ENCODE measurements around the gene KIF1A.

The KIF1A gene, protein sequence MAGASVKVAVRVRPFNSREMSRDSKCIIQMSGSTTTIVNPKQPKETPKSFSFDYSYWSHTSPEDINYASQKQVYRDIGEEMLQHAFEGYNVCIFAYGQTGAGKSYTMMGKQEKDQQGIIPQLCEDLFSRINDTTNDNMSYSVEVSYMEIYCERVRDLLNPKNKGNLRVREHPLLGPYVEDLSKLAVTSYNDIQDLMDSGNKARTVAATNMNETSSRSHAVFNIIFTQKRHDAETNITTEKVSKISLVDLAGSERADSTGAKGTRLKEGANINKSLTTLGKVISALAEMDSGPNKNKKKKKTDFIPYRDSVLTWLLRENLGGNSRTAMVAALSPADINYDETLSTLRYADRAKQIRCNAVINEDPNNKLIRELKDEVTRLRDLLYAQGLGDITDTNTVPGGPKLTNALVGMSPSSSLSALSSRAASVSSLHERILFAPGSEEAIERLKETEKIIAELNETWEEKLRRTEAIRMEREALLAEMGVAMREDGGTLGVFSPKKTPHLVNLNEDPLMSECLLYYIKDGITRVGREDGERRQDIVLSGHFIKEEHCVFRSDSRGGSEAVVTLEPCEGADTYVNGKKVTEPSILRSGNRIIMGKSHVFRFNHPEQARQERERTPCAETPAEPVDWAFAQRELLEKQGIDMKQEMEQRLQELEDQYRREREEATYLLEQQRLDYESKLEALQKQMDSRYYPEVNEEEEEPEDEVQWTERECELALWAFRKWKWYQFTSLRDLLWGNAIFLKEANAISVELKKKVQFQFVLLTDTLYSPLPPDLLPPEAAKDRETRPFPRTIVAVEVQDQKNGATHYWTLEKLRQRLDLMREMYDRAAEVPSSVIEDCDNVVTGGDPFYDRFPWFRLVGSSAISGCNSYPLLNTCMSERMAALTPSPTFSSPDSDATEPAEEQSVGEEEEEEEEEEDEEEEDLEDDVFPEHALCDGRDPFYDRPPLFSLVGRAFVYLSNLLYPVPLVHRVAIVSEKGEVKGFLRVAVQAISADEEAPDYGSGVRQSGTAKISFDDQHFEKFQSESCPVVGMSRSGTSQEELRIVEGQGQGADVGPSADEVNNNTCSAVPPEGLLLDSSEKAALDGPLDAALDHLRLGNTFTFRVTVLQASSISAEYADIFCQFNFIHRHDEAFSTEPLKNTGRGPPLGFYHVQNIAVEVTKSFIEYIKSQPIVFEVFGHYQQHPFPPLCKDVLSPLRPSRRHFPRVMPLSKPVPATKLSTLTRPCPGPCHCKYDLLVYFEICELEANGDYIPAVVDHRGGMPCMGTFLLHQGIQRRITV (N-terminal part only)

DNA sequence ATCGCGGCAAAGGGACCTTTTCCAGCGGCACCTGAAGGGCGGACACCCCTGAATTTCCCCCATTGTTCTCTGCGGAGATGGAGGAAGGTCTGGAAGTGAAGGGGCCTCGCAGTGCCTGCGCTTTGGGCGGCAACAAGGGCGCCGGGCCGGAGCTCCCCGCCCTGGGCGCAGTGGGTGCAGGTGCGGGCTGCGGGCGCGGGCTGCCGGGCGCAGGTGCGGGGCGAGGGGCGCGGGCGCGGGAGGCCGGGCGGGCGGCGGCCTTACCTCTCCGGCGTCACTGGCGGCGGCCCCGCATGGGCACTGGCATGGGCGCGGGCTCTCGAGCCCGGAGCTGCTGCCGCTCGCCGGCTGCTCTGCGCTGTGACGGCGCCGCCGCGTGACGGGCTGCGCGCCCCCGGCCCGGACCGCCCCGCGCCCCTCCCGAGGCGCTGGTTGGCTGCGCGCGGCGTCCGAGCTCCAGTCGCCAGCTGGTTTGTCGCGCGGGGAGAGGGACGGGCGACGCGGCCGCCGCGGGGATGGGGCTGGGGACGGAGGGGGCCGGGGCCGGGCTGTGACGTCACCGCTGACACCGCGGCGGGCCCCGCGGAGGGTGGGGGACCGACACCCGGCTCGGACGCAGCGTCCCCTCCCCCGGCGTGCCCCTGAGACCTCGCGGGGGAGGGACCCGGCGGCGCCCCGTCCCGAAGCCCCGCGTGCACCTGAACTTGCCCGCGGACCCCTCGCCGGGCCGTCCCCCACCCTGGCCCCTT lies at the start of gene KIF1A:
TSS of gene KIF1A (minus strand) at position 362 of the 749 bp plus-strand sequence. CDS start 22,467 bp downstream, outside the sequence.
- peak; percentile 36 for DNase-seq

DNA sequence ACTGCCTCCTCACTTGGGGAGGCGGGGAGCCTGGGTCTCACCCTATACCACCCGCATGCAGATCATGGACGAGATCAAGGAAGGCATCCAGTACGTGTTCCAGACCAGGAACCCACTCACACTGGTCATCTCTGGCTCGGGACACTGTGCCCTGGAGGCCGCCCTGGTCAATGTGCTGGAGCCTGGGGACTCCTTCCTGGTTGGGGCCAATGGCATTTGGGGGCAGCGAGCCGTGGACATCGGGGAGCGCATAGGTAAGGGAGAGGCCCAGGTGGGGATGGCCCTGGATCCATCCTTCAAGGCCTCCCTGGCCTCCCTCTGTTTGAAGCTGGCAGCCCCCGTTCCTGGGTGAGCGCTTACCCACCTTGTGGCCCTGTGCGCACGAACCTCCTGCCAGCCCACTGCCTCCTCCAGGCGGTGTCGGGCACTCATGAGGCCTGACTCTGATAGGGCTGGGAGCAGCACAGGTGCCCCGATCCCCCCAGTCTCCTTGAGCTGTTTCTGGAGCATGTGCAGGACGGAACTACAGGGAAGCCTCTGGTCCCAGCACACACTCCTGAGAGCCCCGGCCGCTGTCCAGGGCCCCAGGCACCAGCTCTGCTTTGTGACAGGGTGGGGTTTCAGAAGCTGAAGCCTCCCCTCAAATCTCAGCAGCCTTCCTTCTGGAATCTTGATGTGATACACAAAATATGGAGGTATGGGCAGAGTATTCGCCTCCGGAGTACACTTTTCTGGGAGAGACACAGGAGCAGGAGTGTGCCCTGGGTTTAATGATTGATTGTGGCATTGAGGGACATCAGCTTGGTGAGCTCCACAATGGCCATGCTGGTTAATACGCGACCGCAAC lies 49.3 kb upstream of the KIF1A start:
- no peak for DNase-seq

DNA sequence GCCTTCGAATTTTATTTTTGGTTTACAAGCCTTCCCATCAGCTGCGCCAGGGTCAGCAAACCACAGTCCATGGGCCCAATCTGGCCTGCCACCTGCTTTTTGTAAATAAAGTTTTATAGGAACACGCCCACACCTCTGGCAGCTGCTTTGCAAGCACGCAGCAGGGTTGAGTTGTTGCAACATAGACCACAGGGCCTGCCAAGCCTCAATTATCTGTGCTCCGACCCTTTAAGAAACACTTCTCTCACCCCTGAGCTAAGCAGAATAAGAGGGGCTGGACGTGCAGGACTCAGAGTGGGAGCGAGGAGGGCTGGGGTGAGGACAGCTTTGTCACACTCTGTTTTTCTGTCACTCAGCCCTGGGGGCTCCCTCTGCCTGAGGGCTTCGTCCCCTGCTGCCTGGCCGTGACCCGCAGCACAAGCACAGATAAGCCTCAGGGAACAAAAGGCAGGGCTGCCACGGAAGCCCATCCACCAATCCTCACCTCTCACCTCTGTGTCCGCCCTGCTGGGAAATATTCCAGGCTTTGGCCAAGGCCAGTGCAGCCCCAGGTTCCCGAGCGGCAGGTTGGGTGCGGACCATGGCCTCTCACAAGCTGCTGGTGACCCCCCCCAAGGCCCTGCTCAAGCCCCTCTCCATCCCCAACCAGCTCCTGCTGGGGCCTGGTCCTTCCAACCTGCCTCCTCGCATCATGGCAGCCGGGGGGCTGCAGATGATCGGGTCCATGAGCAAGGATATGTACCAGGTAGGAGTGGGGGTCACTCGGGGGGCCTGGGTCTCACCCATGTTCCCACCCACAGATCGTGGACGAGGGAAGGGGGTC lies 48.5 kb upstream of the KIF1A start, which contains the start of gene AGXT:
TSS of gene AGXT (plus strand) at position 539 of the 823 bp plus-strand sequence. CDS start at position 581, 42 bp downstream.
- no peak for DNase-seq

DNA sequence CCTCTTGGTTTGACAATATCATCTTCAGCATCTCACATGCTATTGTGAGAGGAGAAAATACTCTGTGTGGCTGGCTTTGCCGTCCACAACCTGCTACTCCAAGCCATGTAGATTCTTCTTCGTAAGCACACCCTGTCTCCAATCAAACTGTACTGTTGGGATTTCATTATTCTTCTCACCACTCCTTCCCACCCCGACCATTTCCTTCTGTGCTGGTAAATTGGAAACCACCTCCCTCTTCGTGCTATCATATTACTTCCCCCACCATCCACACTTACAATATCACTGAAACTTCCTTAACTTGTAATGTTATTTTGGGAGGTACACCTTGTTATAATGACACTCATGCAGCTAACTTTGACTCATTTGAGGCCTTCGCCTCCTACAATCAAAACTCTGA lies 45.4 kb upstream of the KIF1A start:
- DNase-seq = no peak

DNA sequence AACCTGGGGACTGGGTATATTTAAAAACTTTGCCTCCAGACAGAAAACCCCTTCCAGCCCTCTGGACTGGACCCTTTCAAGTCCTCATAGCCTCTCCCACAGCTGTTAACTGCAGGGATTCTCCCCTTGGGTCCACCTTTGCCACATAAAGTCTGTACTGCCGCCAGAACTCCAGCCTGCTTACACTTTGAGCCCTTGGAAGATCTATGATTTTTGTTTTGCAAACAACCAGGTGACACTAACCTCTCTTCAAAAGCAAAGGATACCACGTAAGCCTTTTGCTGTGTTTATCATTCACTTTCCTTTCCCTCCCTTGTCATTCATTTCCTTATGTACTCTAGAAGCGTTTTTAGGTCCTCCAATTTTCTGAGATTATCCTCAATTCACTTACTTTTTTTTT lies 44.5 kb upstream of the KIF1A start:
- DNase-seq = no peak

DNA sequence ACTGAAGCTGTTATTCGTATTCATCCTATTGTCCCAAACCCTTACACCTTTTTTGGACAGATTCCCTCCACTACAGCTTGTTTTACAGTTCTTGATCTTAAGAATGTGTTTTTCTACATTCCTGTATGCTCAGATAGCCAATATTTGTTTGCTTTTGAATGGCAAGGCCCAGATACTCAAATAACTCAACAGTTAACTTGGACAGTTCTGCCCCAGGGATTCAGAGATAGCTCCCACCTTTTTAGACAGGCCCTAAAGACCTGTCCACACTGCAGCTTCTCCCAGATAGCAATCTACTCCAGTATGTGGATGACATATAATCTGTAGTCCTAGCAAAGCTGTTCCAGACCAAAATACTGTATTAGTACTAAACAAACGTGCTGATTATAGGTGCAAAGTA lies 41.5 kb upstream of the KIF1A start:
- DNase-seq = no peak

DNA sequence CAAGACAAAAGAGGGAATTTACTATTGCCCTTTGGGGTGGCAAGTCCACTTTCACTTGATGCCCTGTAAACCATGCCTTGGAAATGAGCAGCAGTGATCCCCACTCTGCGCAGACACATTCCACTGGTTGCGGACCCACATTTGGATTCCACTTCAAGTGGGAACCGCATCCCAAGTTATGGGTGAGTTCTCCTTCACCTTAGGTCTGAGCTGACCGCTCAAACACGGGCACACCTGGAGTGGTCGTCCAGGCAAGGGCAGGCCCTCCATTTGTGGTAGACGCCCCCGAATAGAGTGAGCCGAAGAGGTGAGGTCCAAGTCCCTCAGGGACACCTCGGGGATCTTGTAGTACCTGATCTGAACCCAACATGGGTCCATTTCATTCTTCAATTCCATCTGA lies 38.9 kb upstream of the KIF1A start:
- DNase-seq = no peak

DNA sequence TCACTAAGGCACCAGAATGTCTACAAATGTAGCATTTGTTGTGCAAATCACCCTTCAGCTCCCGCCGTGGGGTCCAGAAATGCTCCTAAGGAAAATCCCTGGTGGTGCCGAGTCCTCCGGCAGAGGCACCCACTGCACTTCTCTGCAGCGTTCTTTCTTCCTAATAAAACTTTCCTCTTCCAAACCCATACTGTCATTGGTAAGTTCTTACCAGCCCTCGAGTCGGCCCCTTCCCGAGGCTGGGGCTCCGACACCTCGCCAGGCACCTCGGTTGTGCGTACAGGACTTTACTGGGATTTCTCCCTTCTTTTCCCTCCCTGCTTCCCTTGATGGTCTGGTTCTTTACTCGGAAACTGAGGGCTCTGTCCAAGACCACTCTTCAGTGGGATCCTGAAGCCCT lies 38.3 kb upstream of the KIF1A start:
- no peak for DNase-seq

DNA sequence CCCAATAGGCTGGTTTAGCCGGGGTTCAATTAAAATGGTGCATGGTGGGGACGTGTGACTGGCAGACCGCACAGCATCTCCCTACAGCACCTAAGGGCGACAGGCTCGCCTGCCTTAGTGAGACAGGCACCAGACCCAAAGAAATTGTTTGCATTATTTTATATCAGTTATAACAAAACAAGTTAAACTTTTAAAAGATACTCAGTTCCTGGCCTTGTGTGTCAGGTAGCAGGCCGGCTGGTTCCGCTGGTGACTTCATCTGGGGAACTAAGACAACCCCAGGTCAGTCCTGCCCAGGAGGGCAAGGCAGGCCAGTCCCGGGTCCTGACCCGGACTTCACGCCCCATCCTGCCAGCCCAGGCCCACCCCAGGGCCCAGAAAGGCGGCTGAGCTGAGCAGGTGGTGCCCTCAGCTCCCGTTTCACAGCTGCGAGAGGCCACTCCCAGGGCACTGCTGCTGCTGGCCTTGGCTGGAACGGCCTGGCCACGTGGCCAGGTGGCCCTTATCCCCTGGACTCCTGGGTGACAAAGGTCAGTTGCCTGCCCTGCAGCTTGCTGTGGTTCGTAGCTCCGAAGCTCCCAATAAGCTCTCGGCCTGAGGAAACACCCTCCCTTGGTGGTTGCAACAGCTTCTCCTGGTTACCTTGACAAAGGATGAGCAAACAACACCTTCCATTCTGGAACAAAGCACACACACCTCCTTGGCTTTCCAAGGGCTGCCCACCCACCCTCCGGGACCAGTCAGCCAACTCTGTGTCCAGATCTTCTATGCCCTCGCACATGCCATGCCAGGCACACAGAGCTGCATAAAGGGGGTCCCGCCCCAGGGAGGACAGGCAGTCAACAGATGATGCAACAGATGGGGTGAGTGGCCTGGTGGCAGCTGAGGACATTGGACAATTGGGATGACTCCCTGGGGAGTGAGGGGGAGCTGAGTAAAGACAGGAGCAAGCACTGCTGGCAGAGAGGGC lies 37.3 kb upstream of the KIF1A start:
- DNase-seq = no peak

DNA sequence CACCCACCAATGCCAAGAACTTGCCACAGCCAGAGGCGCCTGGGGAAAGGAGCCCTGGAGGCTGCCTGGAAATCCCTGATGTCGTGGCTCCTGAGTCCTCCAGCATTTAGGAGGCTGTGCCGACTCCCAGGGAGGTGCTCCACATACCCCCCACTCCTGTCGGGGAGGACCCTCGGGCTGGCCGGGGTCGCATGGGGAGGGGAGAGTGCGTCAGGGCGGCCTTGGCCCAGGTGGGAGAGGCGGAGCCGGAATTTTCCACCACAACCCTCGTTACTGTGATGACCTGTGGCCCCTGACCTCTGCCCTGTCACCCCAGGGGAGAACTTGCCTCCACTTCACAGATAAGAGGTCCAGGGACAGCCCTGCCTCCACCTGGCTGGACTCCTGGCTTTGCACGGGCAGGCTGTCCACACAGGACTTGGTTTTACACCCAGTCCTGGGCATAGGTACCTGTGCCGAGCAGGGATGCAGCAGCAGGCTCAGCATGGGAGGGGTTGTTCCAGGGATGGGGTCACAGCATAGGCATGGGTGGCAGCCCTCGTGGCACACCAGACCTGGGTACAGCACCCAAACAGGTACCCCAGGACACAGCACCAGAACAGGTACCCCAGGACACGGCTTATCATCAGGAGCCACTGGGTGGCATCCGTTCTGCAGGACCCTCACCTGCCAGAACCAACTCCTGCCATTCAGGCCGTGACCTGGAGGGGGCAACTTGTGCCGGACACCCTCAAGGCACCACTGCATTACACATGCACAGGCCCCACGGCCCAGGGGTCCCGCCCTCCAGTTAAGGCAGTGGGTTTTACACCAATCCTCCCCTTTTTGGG lies 36.3 kb upstream of the KIF1A start:
- DNase-seq = no peak

DNA sequence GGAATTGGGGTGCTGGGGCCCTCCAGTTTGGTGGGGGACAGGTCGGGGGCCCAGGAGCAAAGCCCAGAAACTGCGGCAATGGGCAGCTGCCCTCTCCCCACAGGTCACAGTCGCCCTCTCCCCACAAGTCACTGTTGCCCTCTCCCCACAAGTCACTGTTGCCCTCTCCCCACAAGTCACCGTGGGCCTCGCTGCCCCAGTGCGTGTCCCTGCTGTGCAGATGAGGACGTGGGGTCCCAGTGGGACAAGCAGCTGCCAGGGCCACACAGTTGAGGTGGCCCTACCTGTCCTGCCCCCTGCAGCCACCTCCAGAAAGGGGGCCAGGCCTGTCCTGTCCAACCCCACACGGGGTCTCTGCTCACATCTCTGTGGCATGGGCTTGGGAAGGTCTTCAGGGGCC lies 35.7 kb upstream of the KIF1A start:
- no peak for DNase-seq

DNA sequence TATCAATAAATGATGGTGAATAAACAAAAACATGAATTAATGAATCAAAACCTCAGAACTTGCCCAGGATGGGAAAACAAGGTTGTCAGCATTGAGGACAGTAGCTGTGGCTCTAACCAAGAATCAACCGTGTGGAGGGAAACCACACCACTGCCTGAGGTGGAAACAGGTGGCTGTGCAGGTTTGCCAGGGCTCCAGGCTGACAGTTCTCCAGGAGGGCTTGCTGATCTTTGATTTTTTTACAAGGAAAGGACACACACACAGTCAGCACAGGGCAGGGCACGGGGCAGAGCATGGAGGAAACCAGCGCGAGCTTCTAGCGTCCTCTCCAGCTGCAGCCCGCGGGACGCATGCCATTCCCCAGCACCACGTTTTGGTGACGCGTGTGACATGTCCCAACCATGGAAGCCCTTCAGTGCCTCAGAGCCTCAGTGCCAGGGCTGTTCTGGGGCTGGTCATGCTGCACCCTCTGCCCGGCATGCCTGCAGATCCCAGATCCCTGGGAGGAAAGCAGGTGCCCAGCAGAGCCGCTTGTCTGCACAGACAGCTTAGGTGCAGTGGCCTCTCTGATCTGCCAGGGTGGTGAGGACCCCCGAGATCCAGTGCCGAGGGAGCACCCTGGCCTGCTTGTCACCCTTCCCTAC lies 32.8 kb upstream of the KIF1A start:
- DNase-seq = no peak

DNA sequence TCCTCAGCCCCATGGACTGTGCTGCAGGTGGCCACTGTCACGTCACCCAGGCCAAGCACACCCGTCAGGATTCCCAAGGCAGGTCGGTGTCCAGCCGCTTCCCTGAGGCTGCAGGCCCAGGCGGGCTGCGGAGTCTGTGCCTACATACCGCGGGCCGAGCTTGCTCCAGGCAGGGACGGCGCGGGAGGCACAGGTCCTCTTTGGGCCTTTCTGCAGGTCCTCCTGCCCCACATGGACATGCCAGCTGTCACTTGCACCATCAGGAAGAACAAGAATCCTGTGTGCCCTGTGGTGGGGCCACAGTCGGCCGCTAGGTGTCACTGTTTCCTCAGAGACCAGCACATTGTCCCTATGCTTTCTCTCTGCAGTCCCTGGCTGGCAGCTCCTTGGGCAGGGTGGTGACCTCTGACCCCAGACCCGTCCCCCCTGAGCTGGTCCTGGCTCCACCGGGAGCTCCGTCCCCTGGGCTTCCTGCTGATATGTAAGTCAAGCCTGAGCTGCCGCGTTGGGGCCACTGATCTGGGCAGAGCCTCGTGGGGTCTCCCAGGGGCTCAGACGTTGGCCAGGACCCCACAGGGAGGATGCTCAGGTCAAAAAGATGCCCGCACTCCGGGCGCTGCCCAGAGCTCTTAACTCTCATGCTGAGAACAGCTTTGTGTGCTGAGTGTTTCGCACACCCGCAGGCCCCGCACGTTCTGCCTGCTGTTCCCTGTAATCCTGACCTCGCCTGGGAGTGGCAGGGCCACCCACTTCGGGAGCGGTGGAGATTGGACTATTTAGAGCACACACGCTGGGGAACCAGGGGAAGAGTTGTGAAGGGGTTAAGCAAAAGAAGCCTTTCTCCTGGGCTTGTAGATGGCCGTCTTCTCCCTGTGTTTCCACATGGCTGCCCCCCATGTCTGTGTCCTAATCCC lies 31.3 kb upstream of the KIF1A start:
- peak; percentile 17 for DNase-seq

DNA sequence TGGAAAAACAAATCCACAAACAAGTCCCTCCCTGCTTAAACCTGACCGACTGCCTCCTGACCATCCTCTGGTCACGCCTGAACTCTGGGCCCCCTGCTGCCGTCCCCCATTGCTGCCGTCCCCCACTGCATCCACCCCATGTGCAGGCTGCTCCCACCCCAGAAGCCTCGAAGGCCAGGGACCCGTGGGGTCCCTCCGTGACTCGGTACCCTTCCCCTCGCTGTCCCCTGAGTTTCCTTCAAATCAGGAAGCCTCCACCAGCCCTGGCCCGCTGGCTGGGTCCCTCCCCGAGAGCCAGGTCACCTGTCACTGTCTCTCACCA lies 30.7 kb upstream of the KIF1A start:
- DNase-seq = no peak

DNA sequence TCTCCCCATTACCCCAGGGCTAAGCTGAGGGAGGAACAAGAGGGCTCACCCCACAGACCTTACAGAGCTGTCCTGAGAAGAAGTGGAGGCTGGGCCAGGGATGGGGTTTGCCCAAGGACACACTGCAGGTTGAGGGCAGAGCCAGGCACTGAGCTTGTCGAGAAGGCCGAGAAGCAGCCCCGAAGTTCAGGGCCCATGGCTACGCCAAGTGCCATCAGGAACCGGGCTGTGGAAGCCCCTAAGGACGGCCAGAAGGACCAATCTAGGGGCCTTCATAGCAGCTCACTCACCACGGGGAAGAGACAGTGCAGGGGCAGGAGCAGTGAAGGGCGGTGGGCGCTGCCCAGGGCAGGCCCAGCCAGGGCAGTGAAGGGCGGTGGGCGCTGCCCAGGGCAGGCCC lies 30.0 kb upstream of the KIF1A start:
- no peak for DNase-seq

DNA sequence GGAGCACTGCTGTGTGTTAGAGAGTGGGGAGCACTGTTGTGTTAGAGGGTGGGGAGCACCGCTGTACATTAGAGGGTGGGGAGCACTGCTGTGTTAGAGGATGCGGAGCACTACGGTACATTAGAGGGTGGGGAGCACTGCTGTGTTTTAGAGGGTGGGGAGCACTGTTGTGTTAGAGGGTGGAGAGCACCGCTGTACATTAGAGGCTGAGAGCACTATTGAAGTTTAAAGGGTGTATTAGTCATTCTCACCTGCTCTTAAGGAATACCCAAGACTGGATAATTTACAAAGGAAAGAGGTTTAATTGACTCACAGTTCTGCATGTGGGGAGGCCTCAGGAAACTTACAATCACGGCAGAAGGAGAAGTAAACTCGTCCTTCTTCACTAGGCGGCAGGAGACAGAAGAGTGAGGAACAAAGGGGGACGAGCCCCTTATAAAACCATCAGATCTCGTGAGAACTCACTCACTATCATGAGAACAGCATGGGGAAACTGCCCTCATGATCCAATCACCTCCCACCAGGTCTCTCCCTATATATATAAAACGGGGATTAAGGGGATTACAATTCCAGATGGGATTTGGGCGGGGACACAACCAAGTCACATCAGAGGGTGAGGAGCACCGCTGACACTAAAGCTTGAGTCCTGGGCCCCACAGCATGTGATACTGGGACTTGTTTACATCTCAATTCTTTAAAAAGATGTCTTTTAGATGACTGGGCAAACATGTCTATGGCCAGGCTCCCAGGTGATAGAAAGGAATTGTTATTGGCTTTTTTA lies 29.1 kb upstream of the KIF1A start:
- no peak for DNase-seq
